GM12875 (cell line): Measurements from ENCODE around the gene HNRNPA2B1.

ENCODE experiments used
- H3K4me3 ChIP-seq: one replicate; pipeline ENCODE4 v1.5.1; 2011; ENCODE audit warnings: low read depth, low read length, control low read depth
- TF ChIP-seq, protein P1 (sequence below): IDR thresholded peaks from 2 replicates; pipeline ENCODE4 v1.5.1; 2011; ENCODE audit warnings: low read depth, mild to moderate bottlenecking, control low read depth, inconsistent platforms, low read length, moderate library complexity, borderline replicate concordance; ENCODE audit not compliant: insufficient read depth

HNRNPA2B1 gene

DNA sequence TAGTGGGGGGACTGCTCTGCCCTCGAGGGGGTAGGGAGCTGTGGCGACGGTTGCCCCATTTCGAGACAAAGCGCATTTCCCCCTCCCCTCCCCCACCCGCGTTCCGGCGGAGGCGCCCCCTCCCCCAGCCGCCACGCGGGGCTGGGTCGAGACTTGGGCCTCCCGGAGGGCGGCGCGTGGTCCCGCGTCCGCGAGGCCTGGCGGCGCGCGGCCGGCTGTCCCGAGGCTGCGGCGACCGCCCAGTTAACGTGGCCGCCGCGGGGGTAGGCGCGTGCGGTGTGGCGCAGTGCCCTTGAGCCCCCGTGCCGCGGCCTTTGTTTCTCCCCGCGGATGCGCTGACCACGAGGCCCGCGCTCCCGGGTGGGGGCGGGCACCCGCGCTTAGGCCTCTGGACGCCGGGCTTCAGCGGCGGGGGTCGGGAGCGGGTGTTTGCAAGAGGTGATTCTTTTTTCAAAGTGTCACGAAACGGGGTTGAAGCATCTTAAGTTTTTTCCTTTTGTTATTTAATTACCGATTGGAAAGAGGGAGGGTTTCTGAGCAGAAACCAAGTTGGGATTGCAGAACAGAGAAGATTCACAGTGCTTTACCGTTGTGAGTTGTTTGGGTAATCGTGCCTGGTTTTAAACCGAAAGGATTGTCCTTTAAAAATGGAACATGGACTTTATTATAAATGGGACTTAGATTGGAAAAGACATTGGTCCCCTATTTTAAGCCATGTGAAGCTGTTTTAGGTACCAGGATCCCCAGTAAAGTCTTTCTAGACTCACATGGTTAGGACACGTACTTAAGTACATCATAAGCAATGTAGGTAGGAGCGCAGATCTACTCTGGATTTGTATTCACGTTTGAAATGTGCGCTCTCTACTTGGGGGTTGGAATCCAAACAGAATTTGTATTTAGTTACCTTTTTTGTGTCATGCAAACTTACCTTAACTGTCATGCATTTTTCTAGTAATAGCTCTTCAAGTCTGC, 1.8 kb upstream of the HNRNPA2B1 start:
- H3K4me3 ChIP-seq, result peak overlapping the region; percentile 94
- TF ChIP-seq, protein P1, sequence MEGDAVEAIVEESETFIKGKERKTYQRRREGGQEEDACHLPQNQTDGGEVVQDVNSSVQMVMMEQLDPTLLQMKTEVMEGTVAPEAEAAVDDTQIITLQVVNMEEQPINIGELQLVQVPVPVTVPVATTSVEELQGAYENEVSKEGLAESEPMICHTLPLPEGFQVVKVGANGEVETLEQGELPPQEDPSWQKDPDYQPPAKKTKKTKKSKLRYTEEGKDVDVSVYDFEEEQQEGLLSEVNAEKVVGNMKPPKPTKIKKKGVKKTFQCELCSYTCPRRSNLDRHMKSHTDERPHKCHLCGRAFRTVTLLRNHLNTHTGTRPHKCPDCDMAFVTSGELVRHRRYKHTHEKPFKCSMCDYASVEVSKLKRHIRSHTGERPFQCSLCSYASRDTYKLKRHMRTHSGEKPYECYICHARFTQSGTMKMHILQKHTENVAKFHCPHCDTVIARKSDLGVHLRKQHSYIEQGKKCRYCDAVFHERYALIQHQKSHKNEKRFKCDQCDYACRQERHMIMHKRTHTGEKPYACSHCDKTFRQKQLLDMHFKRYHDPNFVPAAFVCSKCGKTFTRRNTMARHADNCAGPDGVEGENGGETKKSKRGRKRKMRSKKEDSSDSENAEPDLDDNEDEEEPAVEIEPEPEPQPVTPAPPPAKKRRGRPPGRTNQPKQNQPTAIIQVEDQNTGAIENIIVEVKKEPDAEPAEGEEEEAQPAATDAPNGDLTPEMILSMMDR, result no peak

DNA sequence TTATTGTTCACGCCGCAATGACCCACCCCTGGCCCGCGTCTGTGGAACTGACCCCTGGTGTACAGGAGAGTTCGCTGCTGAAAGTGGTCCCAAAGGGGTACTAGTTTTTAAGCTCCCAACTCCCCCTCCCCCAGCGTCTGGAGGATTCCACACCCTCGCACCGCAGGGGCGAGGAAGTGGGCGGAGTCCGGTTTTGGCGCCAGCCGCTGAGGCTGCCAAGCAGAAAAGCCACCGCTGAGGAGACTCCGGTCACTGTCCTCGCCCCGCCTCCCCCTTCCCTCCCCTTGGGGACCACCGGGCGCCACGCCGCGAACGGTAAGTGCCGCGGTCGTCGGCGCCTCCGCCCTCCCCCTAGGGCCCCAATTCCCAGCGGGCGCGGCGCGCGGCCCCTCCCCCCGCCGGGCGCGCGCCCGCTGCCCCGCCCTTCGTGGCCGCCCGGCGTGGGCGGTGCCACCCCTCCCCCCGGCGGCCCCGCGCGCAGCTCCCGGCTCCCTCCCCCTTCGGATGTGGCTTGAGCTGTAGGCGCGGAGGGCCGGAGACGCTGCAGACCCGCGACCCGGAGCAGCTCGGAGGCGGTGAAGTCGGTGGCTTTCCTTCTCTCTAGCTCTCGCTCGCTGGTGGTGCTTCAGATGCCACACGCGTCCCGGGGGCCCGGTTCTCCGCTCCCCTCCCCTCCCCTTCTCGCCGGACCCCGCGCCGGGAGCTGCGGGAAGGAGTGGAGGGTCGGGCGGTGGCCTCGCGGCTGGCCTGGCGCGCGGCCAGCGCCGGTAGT, 887 bp upstream of the HNRNPA2B1 start, which contains the start of gene CBX3:
Gene CBX3 (plus strand): TSS at position 499 of the 772 bp plus-strand sequence. CDS start 1,254 bp downstream, outside the sequence.
- peak within 1 kb of the TSS; percentile 94 for H3K4me3 ChIP-seq
- TF ChIP-seq, protein P1, result no peak

DNA sequence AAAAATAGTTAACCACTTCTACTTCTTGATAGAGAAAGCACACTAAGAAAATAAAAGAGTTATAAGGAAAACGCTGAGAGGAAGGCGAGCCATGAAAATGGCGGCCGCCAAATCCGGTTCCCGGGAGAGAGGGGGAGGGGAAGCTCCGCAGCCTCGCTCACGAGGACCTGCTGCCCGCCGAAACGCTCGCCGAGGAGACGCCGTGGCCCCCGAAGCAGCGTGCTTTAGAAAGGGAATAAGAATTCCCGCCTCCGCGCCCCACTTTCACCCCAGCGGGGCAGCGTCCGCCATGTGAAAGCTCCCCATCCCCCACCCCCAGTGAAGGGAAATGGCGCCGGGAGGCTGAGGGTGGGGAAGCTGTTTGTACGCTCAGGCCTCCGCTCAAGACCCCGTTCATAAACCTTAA, 505 bp downstream of the HNRNPA2B1 start:
- H3K4me3 ChIP-seq, result peak overlapping the region; percentile 92
- TF ChIP-seq, protein P1, result no peak

DNA sequence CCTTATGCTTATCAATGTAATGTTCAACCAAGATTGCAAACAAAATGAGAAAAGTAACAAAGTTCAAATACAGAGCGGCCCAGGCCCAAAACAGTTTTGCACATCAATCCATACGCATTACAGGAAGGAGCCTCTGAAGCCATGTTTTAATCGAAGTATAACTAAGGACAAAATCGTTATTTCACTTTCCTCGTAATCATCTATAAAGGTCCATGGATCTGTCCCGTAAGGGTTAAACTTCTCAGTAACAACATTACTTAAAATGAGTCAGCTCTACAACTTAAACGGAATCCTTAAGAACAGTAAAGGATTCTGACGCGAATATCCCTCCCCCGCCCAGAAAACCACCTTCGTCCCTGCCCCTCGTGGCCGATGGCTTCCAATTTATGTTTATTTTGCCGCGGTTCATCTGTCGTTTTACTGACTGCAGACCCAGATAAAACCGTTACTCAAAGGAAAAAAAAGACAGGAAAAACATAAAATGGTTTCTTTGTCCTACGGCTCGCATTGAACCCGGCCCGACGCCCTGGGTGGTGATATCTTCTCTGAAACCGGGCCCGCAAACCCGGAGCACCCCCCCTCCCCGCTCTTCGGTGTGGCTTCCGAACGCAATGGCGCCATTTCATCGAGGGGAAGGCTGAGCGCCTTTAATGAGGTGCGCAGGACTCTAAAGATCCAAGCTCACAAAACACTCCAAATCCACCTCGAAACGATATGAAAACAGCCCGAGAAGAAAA, 1.1 kb downstream of the HNRNPA2B1 start:
- H3K4me3 ChIP-seq, result peak overlapping the region; percentile 92
- TF ChIP-seq, protein P1, result no peak

DNA sequence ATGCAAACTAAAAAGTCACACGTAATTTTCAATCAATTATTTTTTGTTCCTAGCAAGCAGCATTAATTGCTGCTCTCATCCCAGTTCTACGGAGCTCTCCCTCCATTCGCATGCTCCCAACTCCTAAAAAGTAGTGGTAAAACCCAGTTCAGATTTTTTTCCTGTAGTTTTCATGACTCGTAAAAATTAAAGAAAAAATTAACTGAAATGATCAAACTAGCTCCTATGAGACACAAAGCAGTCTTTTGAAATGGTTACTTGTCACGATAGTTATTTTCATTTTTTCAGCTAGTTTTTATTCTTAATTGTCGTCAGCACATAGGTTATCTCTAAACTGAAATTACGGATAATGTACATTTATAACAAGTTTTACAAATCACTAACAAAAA, 1.8 kb downstream of the HNRNPA2B1 start:
- TF ChIP-seq, protein P1, result no peak
- H3K4me3 ChIP-seq, result peak overlapping the region; percentile 92

DNA sequence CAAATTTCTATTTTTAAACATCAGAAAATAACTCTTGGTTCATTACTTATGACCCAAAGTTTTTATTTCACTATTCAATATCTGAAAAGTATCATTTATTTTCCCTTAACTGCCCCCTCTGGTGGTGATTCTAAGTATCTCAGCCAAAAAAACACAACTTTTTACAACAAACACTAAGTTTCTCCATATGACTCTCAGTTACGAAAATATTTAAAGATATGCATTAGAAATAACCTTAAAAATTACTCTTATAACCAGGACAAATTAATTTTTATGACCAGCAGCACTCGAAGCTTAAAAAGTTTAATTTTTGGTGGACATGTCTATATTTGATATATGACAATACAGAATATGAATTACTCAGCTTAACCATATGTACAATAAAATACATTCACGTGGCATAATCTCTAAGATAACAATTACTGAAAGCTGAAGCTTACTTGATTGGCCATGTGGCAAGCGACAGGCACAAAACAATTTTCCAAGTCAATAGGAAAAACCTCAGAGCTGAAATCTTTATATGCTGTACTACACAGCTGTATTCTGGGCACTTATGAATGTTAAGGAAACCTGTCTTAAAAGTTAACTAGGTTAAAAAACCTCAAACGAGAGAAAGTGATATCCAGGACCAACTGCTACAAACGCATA, 2.3 kb downstream of the HNRNPA2B1 start:
- TF ChIP-seq, protein P1, result peak; percentile 26; the same call in 1 of the 2 replicates
- H3K4me3 ChIP-seq, result peak overlapping the region; percentile 92
